Heart left ventricle (tissue), 16 donors: Measurements from ENCODE around the gene MXI1. TPM values are rescaled to one million over a fixed set of nuclear protein-coding genes. Genes with fewer than 3 reads are reported as not detected.

ENCODE experiments used
- ATAC-seq, 4 donors: fragments of 200-7000 bp; cut with Tn5 transposase; one replicate each; pipeline ENCODE4 v1.9.1; 2020 to 2022; ENCODE audit warnings: moderate library complexity in 4 of 4, mild to moderate bottlenecking in 3 of 4, moderate number of reproducible peaks in 1 of 4
- DNase-seq, 5 donors: peaks; one replicate each; pipeline ENCODE4 v3.0.0-alpha.2; 2020
- H3K27ac ChIP-seq, 12 donors: fragments of 200-600 bp; sonication (generic) in 4 of 12; one replicate each; pipeline versions ENCODE4 v1.5.0 to v1.8.0; 2016 to 2022; ENCODE audit warnings: mild to moderate bottlenecking in 2 of 12
- H3K27me3 ChIP-seq, 9 donors: fragments of 200-600 bp; sonication (generic) in 2 of 9; one replicate each; pipeline versions ENCODE4 v1.5.1 to v1.8.0; 2016 to 2022; ENCODE audit warnings: mild to moderate bottlenecking in 3 of 9
- H3K36me3 ChIP-seq, 9 donors: fragments of 200-600 bp; sonication (generic) in 2 of 9; one replicate each; pipeline versions ENCODE4 v1.5.0 to v1.8.0; 2018 to 2022; ENCODE audit warnings: mild to moderate bottlenecking in 2 of 9
- H3K4me1 ChIP-seq, 12 donors: fragments of 200-600 bp; sonication (generic) in 4 of 12; one replicate each; pipeline versions ENCODE4 v1.5.0 to v1.8.0; 2016 to 2022; ENCODE audit warnings: mild to moderate bottlenecking in 3 of 12
- H3K4me3 ChIP-seq, 12 donors: fragments of 200-600 bp; sonication (generic) in 4 of 12; one replicate each; pipeline versions ENCODE4 v1.5.0 to v1.8.0; 2017 to 2022; ENCODE audit warnings: mild to moderate bottlenecking in 9 of 12, moderate library complexity in 4 of 12
- H3K9me3 ChIP-seq, 12 donors: fragments of 200-600 bp; sonication (generic) in 4 of 12; one replicate each; pipeline versions ENCODE4 v1.5.0 to v1.8.0; 2016 to 2022; ENCODE audit warnings: mild to moderate bottlenecking in 1 of 12
- POLR2A ChIP-seq, 2 donors: fragments of 450-650 bp; IDR thresholded peaks; one replicate each; pipeline ENCODE4 v1.6.1; 2017; ENCODE audit warnings: antibody characterized with exemption in 2 of 2, mild to moderate bottlenecking in 2 of 2, moderate library complexity in 2 of 2
- WGBS, 4 donors: extraction: QIAGEN DNeasy Blood & Tissue Kit in 2 of 4; methylation state at CpG; one replicate each; pipeline versions ENCODE4 v1.1.5 to v1.1.7; 2013 to 2018; 5-methylcytosine and 5-hydroxymethylcytosine counted together
- intact Hi-C, 10 donors: fragments of 100-400 bp; cut with DNase I; formaldehyde crosslinking; loops; one replicate each; pipeline versions ENCODE4 v1.11.1 to v1.14.2; 2022
- polyA plus RNA-seq, 2 donors: library from polyadenylated mRNA; stranded (reverse); fragments of 200-250 nt; gene quantifications; one replicate each; pipeline ENCODE4 v1.2.3, GENCODE V29; 2013
- total RNA-seq, 9 donors: library from RNA; depleted of rRNA in 2 of 9; stranded (reverse); fragments of >200 nt in 2 of 9; fragmentation: NEBNext Ultra II Directional in 3 of 9; extraction: Animal tissue kit (Norgen Biotek cat#: 25700) in 3 of 9; gene quantifications; one replicate each; pipeline versions ENCODE4 v1.1.0 to v1.2.4, GENCODE V29; 2016 to 2023
- TF ChIP-seq, protein P1 (sequence below), 12 donors: fragments of 200-600 bp; sonication (generic) in 4 of 12; IDR thresholded peaks; one replicate each; pipeline versions ENCODE4 v1.5.0 to v1.8.0; 2018 to 2022; ENCODE audit warnings: antibody characterized with exemption in 12 of 12, mild to moderate bottlenecking in 5 of 12
- donor health status: ischemic (EF 13 %, LVEDD 7.1; RV severe dilation, severe dysfunction).
- donor health status: healthy with polysubstance abuse.
- donor health status: DM: no; HTN: yes; CAD: no.
- donor health status: DM: no; HTN: no; CAD: no.
- donor health status: ischemic (EF 25% LVEDD 6.9; RV normal size, moderate dysfunction).
- donor health status: ischemic (EF 25% LVEDD 5.7; RV mildly dilated, moderate dysfunction).
- donor health status: healthy.
- donor health status: DM: yes; HTN: yes; CAD: no.
- donor health status: ischemic (EF 35%, LVEDD 5.7; RV mildly dilated, moderate dysfunction).
- donor health status: nonischemic (EF 11% LVEDD 7.7; RV severe dilation, severe dysfunction).
- donor health status: DM: yes; HTN: yes; CAD: no.
- donor health status: PGD.
- donor health status: ischemic (EF 29% LVEDD 5.4; RV normal size, mild dysfunction).
- donor health status: nonischemic (EF 23%, LVEDD 6.1; RV moderate dilation, normal function).

MXI1 gene
- total and polyA plus RNA-seq, 11 donors: 20.3 to 83.2 (median 60.6) TPM

DNA sequence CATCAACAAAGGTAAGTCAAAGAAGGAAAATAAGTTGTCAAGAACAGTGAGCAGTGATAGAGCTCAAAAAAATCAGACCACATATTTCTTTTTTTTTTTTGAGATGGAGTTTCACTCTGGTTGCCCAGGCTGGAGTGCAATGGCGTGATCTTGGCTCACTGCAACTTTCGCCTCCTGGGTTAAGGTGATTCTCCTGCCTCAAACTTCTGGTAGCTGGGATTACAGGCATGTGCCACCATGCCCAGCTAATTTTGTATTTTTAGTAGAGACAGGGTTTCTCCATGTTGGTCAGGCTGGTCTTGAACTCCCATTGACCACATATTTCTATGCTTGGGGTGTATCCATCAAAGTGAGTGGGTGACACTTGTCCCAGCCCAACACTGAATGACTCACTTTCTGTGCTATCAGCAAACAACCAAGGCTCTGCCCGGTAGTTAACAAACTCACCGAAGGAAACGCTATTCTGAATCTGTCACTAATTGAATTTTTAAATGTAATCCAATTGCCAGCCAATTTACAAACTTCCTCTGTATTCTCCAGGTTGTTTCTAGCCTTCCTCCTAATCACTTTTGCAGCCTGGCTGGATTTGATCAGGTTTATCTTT, 116.9 kb downstream of the MXI1 start:
- Histone ChIP-seq H3K4me1 (no peaks in the 10 kb centered on the region), H3K27me3 (peaks cover 0 to 3% (median 0%) of the 10 kb centered on the region in 9 donors), H3K4me3 (no peak overlapping the region), H3K36me3 (no peaks in the 10 kb centered on the region), H3K9me3 (peaks cover 0 to 24% (median 7%) of the 10 kb centered on the region in 12 donors), H3K27ac (no peak overlapping the region)
- intact Hi-C loops: no loop called here
- 61 to 68% (median 63%) methylated on average over 5 of the region's 5 CpGs for WGBS, 4 donors
- ATAC-seq (no peak), DNase-seq (no peak)
- TF ChIP-seq, protein P1, sequence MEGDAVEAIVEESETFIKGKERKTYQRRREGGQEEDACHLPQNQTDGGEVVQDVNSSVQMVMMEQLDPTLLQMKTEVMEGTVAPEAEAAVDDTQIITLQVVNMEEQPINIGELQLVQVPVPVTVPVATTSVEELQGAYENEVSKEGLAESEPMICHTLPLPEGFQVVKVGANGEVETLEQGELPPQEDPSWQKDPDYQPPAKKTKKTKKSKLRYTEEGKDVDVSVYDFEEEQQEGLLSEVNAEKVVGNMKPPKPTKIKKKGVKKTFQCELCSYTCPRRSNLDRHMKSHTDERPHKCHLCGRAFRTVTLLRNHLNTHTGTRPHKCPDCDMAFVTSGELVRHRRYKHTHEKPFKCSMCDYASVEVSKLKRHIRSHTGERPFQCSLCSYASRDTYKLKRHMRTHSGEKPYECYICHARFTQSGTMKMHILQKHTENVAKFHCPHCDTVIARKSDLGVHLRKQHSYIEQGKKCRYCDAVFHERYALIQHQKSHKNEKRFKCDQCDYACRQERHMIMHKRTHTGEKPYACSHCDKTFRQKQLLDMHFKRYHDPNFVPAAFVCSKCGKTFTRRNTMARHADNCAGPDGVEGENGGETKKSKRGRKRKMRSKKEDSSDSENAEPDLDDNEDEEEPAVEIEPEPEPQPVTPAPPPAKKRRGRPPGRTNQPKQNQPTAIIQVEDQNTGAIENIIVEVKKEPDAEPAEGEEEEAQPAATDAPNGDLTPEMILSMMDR (IDR thresholded peaks at IDR 0.05): no peak
- no peak for TF ChIP-seq POLR2A (IDR thresholded peaks at IDR 0.05)

DNA sequence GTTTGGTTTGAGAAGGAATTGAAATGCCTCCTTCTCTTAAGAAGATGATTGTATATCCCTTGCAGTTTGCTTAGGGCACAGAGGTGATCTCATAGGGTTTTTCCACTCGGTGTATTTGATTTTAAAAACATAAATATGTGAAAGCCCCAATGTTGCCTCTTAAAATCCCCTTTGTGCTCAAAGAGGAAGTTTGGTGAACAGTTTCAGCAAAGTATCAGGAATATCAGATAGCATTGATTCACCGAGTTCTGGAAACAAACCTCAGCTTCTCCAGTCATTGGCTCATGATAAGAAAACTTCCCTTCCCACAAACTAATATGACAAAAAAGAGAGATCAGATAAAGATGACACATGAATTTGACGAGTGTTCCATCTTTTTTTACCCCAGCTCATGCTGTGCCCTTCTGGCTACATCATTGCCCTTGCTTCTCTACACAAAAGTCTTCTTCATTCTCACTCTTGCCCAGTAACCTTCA, 117.4 kb downstream of the MXI1 start:
- WGBS, 4 donors: 39 to 58% (median 46%) methylated on average over 3 of the region's 3 CpGs
- Histone ChIP-seq H3K4me1 (no peaks in the 10 kb centered on the region), H3K4me3 (no peak overlapping the region), H3K27ac (no peak overlapping the region), H3K36me3 (no peaks in the 10 kb centered on the region), H3K9me3 (peaks cover 0 to 25% (median 7%) of the 10 kb centered on the region in 12 donors), H3K27me3 (peaks cover 0 to 3% (median 0%) of the 10 kb centered on the region in 9 donors)
- TF ChIP-seq POLR2A (IDR thresholded peaks at IDR 0.05): no peak
- TF ChIP-seq, protein P1 (IDR thresholded peaks at IDR 0.05): no peak
- intact Hi-C loops: no loop called here
- no peak for DNase-seq
- ATAC-seq: no peak

DNA sequence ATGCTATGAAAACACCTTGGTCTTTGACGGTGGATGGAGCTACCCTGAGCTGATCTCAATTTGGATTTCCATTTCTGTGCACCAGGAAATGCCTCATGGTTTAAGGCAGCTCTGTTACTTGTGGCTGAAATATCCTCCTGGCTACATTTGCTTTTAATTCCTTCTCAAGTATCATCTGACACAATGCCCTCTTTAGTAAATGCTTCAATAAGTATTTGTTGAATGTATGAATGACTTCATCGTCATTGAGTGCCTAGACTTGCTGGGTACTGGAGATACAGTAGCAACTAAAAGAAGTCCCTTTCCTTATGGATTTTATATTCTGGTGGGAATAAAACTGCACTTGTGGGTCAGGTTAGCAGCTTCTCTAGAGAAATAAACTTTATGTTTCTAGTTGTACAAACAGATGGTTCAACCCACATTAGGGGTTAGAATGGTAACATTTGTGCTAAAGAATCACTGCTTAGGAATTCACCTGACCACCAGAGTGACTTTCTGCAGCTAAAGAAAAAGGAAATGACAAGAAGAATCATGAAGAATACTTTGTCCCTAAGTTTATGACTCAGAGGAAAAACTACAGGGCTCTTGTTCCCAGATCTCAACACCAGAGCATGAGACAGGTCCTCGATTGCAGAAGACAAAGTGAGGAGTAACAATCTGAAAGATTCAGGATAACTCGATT, 119.1 kb downstream of the MXI1 start:
- no peak overlapping the region for H3K4me3 ChIP-seq
- H3K27ac ChIP-seq: no peak overlapping the region
- ATAC-seq (no peak), DNase-seq (no peak)
- 77 to 85% (median 83%) methylated on average over 4 of the region's 4 CpGs for WGBS, 4 donors
- no peaks in the 10 kb centered on the region for H3K4me1 ChIP-seq
- TF ChIP-seq, protein P1 (IDR thresholded peaks at IDR 0.05): no peak
- TF ChIP-seq POLR2A (IDR thresholded peaks at IDR 0.05): no peak
- H3K27me3 ChIP-seq: peaks cover 0 to 3% (median 0%) of the 10 kb centered on the region in 9 donors
- H3K9me3 ChIP-seq: peaks cover 0 to 28% (median 13%) of the 10 kb centered on the region in 12 donors
- H3K36me3 ChIP-seq: no peaks in the 10 kb centered on the region
- intact Hi-C loops: no loop called here

DNA sequence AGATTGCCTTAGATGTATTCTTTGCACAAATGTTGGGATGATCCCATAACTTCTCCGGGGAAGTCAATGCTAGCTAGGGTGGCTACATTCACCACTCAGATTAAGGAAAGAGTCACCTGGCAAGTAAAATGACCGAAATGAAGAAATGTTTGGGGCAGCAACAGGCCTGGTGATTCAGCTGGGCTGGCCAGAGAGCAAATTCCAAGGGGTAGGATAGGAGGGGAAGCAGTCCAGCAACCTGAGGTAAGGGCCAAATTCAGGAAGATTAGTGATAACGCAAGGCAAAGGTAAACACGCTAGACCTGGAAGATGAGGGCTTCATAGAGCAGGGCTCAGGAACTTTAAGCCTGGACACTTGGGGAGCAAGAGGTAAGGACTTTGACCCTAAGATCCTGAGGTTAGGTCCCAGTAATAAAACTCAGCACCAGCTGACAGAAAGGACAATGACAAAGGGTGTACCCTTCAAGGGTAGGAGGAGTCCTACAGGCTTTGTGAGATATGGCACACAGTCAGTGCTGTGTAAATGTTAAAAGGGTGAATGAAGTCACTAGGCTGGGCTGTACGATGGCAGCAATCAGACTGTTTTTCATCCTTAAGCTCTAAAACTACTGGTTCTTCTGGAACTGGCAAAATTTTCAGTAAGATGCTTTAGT, 120.0 kb downstream of the MXI1 start:
- Histone ChIP-seq H3K27ac (no peak overlapping the region), H3K4me1 (no peaks in the 10 kb centered on the region), H3K27me3 (peaks cover 0 to 3% (median 0%) of the 10 kb centered on the region in 9 donors), H3K9me3 (peaks cover 0 to 20% (median 9%) of the 10 kb centered on the region in 12 donors), H3K4me3 (no peak overlapping the region), H3K36me3 (no peaks in the 10 kb centered on the region)
- TF ChIP-seq, protein P1 (IDR thresholded peaks at IDR 0.05): no peak
- TF ChIP-seq POLR2A (IDR thresholded peaks at IDR 0.05): no peak
- ATAC-seq: no peak
- 90 to 94% (median 93%) methylated on average over 5 of the region's 5 CpGs for WGBS, 4 donors
- DNase-seq: no peak
- intact Hi-C loops: no loop called here
